GM23338 (cell line): ENCODE measurements around the gene TTLL5. TPM values are rescaled to one million over a fixed set of nuclear protein-coding genes. Genes with fewer than 3 reads are reported as not detected.

Source experiments
- ATAC-seq: fragments of 200-7000 bp; cut with Tn5 transposase; 3 replicates; pipeline ENCODE4 v1.9.1; 2020
- DNase-seq: peaks from one replicate; pipeline ENCODE4 v3.0.0-alpha.2; 2015; ENCODE audit warnings: low spot score
- H2AFZ ChIP-seq: fragments of 200-600 bp; sonication (generic); 2 replicates; pipeline ENCODE4 v1.8.0; 2016; ENCODE audit warnings: antibody characterized with exemption, mild to moderate bottlenecking, moderate library complexity
- H3F3A ChIP-seq: fragments of 200-600 bp; sonication (generic); replicated peaks from 2 replicates; pipeline ENCODE4 v1.8.0; 2017; ENCODE audit warnings: antibody characterized with exemption, mixed run types, low read depth
- H3K27ac ChIP-seq: fragments of 200-600 bp; sonication (generic); 2 replicates; pipeline ENCODE4 v1.6.1; 2016; ENCODE audit warnings: low read depth
- H3K27me3 ChIP-seq: fragments of 200-600 bp; sonication (generic); 2 replicates; pipeline ENCODE4 v1.8.0; 2016; ENCODE audit warnings: mild to moderate bottlenecking, mixed run types, moderate library complexity; ENCODE audit not compliant: insufficient read depth
- H3K36me3 ChIP-seq: fragments of 200-600 bp; sonication (generic); 2 replicates; pipeline ENCODE4 v1.8.0; 2016; ENCODE audit warnings: mild to moderate bottlenecking; ENCODE audit not compliant: insufficient read depth
- H3K4me1 ChIP-seq: fragments of 200-600 bp; sonication (generic); 2 replicates; pipeline ENCODE4 v1.8.0; 2016; ENCODE audit warnings: mild to moderate bottlenecking, moderate library complexity; ENCODE audit not compliant: insufficient read depth
- H3K4me2 ChIP-seq: fragments of 200-600 bp; sonication (generic); 2 replicates; pipeline ENCODE4 v1.7.1; 2017; ENCODE audit warnings: mixed run types
- H3K4me3 ChIP-seq: fragments of 200-600 bp; sonication (generic); 2 replicates; pipeline ENCODE4 v1.6.1; 2016; ENCODE audit warnings: mixed run types
- H3K79me2 ChIP-seq: fragments of 200-600 bp; sonication (generic); replicated peaks from 2 replicates; pipeline ENCODE4 v1.8.0; 2017; ENCODE audit warnings: mild to moderate bottlenecking; ENCODE audit not compliant: insufficient read depth
- H3K9me2 ChIP-seq: fragments of 200-600 bp; sonication (generic); 2 replicates; pipeline ENCODE4 v1.8.0; 2017; ENCODE audit not compliant: insufficient read depth
- H4K20me1 ChIP-seq: fragments of 200-600 bp; sonication (generic); replicated peaks from 2 replicates; pipeline ENCODE4 v1.8.0; 2017; ENCODE audit warnings: mild to moderate bottlenecking; ENCODE audit not compliant: insufficient read depth
- H3K27ac Mint-ChIP-seq: 2 replicates; pipeline ENCODE4 v1.8.0; 2020; ENCODE audit warnings: inconsistent platforms, mild to moderate bottlenecking, moderate library complexity, mixed read lengths
- H3K27me3 Mint-ChIP-seq: 3 replicates; pipeline ENCODE4 v1.8.0; 2022; ENCODE audit warnings: low read depth, mild to moderate bottlenecking, moderate library complexity, mixed read lengths, inconsistent platforms; ENCODE audit not compliant: insufficient read depth, poor library complexity
- H3K36me3 Mint-ChIP-seq: 3 replicates; pipeline ENCODE4 v1.8.0; 2021; ENCODE audit warnings: low read depth, mild to moderate bottlenecking, inconsistent platforms, moderate library complexity, mixed read lengths
- H3K4me1 Mint-ChIP-seq: 3 replicates; pipeline ENCODE4 v1.8.0; 2020; ENCODE audit warnings: mild to moderate bottlenecking, inconsistent platforms, mixed read lengths
- H3K4me3 Mint-ChIP-seq: 3 replicates; pipeline ENCODE4 v1.8.0; 2021; ENCODE audit warnings: moderate library complexity, mild to moderate bottlenecking, inconsistent platforms, mixed read lengths
- H3K9me3 Mint-ChIP-seq: 3 replicates; pipeline ENCODE4 v1.8.0; 2020; ENCODE audit warnings: moderate library complexity, mild to moderate bottlenecking, inconsistent platforms, mixed read lengths
- CREB1 ChIP-seq: fragments of 250-450 bp; sonication (Bioruptor Pico); IDR thresholded peaks from 2 replicates; pipeline ENCODE4 v1.5.0; 2020; ENCODE audit warnings: low read depth, mild to moderate bottlenecking, moderate library complexity
- CTCF ChIP-seq, 2 experiments: fragments of 200-600 bp in 1 of 2; sonication (generic) in 1 of 2; conservative IDR thresholded peaks; 2 replicates each; pipeline versions ENCODE4 v1.5.1 to v1.6.1; 2016 to 2017; ENCODE audit warnings: antibody characterized with exemption in 2 of 2, low read depth in 2 of 2, mild to moderate bottlenecking in 2 of 2, moderate library complexity in 1 of 2
- ETS1 ChIP-seq: IDR thresholded peaks from 2 replicates; pipeline ENCODE4 v1.6.1; 2016; ENCODE audit warnings: antibody characterized with exemption
- EZH2 ChIP-seq: fragments of 200-600 bp; sonication (generic); IDR thresholded peaks from one replicate; pipeline ENCODE4 v1.8.0; 2017; ENCODE audit warnings: antibody characterized with exemption, mild to moderate bottlenecking, low read depth; ENCODE audit not compliant: unreplicated experiment
- EZH2phosphoT487 ChIP-seq: fragments of 200-600 bp; sonication (generic); IDR thresholded peaks from one replicate; pipeline ENCODE4 v1.8.1; 2018; ENCODE audit warnings: antibody characterized with exemption; ENCODE audit not compliant: unreplicated experiment
- JUNB ChIP-seq: IDR thresholded peaks from one replicate; pipeline ENCODE4 v1.6.1; 2016; ENCODE audit warnings: antibody characterized with exemption; ENCODE audit not compliant: unreplicated experiment
- NANOG ChIP-seq: IDR thresholded peaks from 2 replicates; pipeline ENCODE4 v1.6.1; 2016; ENCODE audit warnings: antibody characterized with exemption, borderline replicate concordance
- POLR2AphosphoS5 ChIP-seq: IDR thresholded peaks from 2 replicates; pipeline ENCODE4 v1.6.1; 2016; ENCODE audit warnings: antibody characterized with exemption, low read depth
- REST ChIP-seq: IDR thresholded peaks from one replicate; pipeline ENCODE4 v1.6.1; 2018; ENCODE audit warnings: antibody characterized with exemption; ENCODE audit not compliant: unreplicated experiment
- STAT1 ChIP-seq: IDR thresholded peaks from one replicate; pipeline ENCODE4 v1.6.1; 2016; ENCODE audit warnings: antibody characterized with exemption; ENCODE audit not compliant: unreplicated experiment
- ZNF114 ChIP-seq: fragments of 250-450 bp; sonication (Bioruptor Pico); IDR thresholded peaks from 2 replicates; pipeline ENCODE4 v1.5.0; 2020; ENCODE audit warnings: mild to moderate bottlenecking, moderate library complexity
- ZNF331 ChIP-seq: fragments of 250-450 bp; sonication (Bioruptor Pico); IDR thresholded peaks from 2 replicates; pipeline ENCODE4 v1.5.0; 2020; ENCODE audit warnings: low read depth, mild to moderate bottlenecking, moderate library complexity
- ZNF462 ChIP-seq: fragments of 250-450 bp; sonication (Bioruptor Pico); IDR thresholded peaks from 2 replicates; pipeline ENCODE4 v1.5.0; 2020; ENCODE audit warnings: mild to moderate bottlenecking, moderate library complexity
- polyA plus RNA-seq: library from polyadenylated mRNA; unstranded; fragments of >200 nt; fragmentation: Nextera tagmentation; extraction: Ambion mirVana; gene quantifications from 2 replicates; pipeline ENCODE4 v1.2.1, GENCODE V29; 2016
- total RNA-seq: library from RNA; depleted of rRNA; stranded (reverse); fragments of >200 nt; shearing (Covaris generic); gene quantifications from 2 replicates; pipeline ENCODE4 v1.2.3, GENCODE V29; 2014

TTLL5 gene
- total and polyA plus RNA-seq, 2 experiments from 2014 or later: 33.5 to 35.4 TPM

GRCh38 chr14:75847584-75847983, 186.5 kb downstream of the TTLL5 start:
- no peaks in the 10 kb centered on the region for H3K9me2 ChIP-seq
- no peak overlapping the region for H3K4me2 ChIP-seq
- H3K27me3 ChIP-seq: no peaks in the 10 kb centered on the region
- no peaks in the 10 kb centered on the region for H3K36me3 ChIP-seq
- Mint-ChIP-seq H3K4me3 (no peak overlapping the region), H3K27me3 (no peaks in the 10 kb centered on the region), H3K36me3 (no peaks in the 10 kb centered on the region), H3K27ac (no peak overlapping the region), H3K4me1 (peaks cover 8% of the 10 kb centered on the region), H3K9me3 (no peaks in the 10 kb centered on the region)
- H2AFZ ChIP-seq: no peak overlapping the region
- ATAC-seq: no peak
- H3F3A ChIP-seq: no peaks in the 10 kb centered on the region
- H4K20me1 ChIP-seq: no peaks in the 10 kb centered on the region
- H3K79me2 ChIP-seq: no peaks in the 10 kb centered on the region
- no peak overlapping the region for H3K4me3 ChIP-seq
- DNase-seq: no peak
- TF ChIP-seq ETS1 (no peak), ZNF462 (no peak), NANOG (no peak), POLR2AphosphoS5 (no peak), CREB1 (CRISPR knock-in tag) (no peak), STAT1 (no peak), EZH2 (no peak), CTCF (conservative IDR thresholded peaks at IDR 0.05; ENCODE audit: low read depth in 2 of 2) (no peak), REST (no peak), EZH2phosphoT487 (no peak), ZNF114 (CRISPR knock-in tag) (no peak), JUNB (no peak), ZNF331 (CRISPR knock-in tag) (no peak)
- peaks cover 7% of the 10 kb centered on the region; the same call in 1 of the 2 replicates for H3K4me1 ChIP-seq
- H3K27ac ChIP-seq: no peak overlapping the region
